Breast epithelium (tissue), 3 donors: ENCODE measurements around the gene MC2R.

Source experiments
- CTCF ChIP-seq, 3 donors: fragments of 450-650 bp; IDR thresholded peaks; one replicate each; pipeline ENCODE4 v1.5.1; 2016 to 2017; ENCODE audit warnings: antibody characterized with exemption in 3 of 3, mild to moderate bottlenecking in 3 of 3, moderate library complexity in 3 of 3
- POLR2A ChIP-seq: fragments of 450-650 bp; IDR thresholded peaks from one replicate; pipeline ENCODE4 v1.6.1; 2016; ENCODE audit warnings: antibody characterized with exemption, mild to moderate bottlenecking, moderate library complexity

- TF ChIP-seq CTCF (IDR thresholded peaks at IDR 0.05) (no peak), POLR2A (no peak)
These were observed 43.6 kb downstream of the MC2R start for GRCh38 chr18:13871701-13872100.
